Endothelial cell of umbilical vein (primary cell): ENCODE results near the gene LHX3. TPM values are rescaled to one million over a fixed set of nuclear protein-coding genes. Genes with fewer than 3 reads are reported as not detected.
"Not testable (repeated sequence)": the region's sequence is repeated elsewhere in the genome, so short reads cannot be mapped to it uniquely, and the experiment has no call there.

Source experiments
- BruUV-seq: library from RNA; stranded (reverse); fragments of 400-500 nt; replicated peaks from 2 replicates; lab custom pipeline; 2021; lab: Mats Ljungman, UMichigan
- CTCF ChIA-PET: fragments of 300-600, 350-600 bp; sonication (Branson Sonifier 250); formaldehyde crosslinking; loops from one replicate; lab custom pipeline; 2021; ENCODE audit warnings: antibody characterized with exemption, inconsistent platforms; lab: Charles Lee
- POLR2A ChIA-PET: fragments of 300-600, 350-600 bp; sonication (Branson Sonifier 250); formaldehyde crosslinking; loops from one replicate; lab custom pipeline; 2021; ENCODE audit warnings: antibody characterized with exemption, inconsistent platforms; lab: Charles Lee
- DNase-seq: peaks from one replicate; pipeline ENCODE4 v3.0.0-alpha.2; 2011; ENCODE audit warnings: low read depth, low spot score
- FAIRE-seq: peaks from 2 replicates; lab custom pipeline; 2011; peaks lifted over from hg19 to GRCh38; lab: Jason Lieb, UNC
- H2AFZ ChIP-seq: 2 replicates; pipeline ENCODE4 v1.6.0; 2012; ENCODE audit warnings: low read depth, low read length, control low read depth, inconsistent platforms
- H3K27ac ChIP-seq: 2 replicates; pipeline ENCODE4 v1.5.1; 2011; ENCODE audit warnings: low read depth, mild to moderate bottlenecking, control low read depth, low read length, moderate library complexity; ENCODE audit not compliant: insufficient read depth
- H3K27me3 ChIP-seq, 2 experiments: 2 replicates each; pipeline versions ENCODE4 v1.6.0 to v1.6.1; 2011; ENCODE audit warnings: low read length in 2 of 2, mixed read lengths in 1 of 2; ENCODE audit not compliant: control insufficient read depth in 2 of 2, insufficient read depth in 2 of 2
- H3K36me3 ChIP-seq, 2 experiments: 2 replicates in 1 of 2; 3 replicates in 1 of 2; pipeline ENCODE4 v1.5.1; 2011; ENCODE audit warnings: low read length in 2 of 2, mild to moderate bottlenecking in 1 of 2, moderate library complexity in 1 of 2; ENCODE audit not compliant: control insufficient read depth in 2 of 2, insufficient read depth in 2 of 2; ENCODE audit errors: extremely low read depth in 1 of 2
- H3K4me1 ChIP-seq: 3 replicates; pipeline ENCODE4 v1.5.1; 2011; ENCODE audit warnings: mild to moderate bottlenecking, low read length; ENCODE audit not compliant: control insufficient read depth, insufficient read depth; ENCODE audit errors: extremely low read depth
- H3K4me2 ChIP-seq: 2 replicates; pipeline ENCODE4 v1.6.1; 2011; ENCODE audit warnings: low read length, control low read depth, mixed read lengths; ENCODE audit not compliant: insufficient read depth
- H3K4me3 ChIP-seq, 3 experiments: fragments of 200-600 bp in 1 of 3; sonication (generic), shearing (Covaris generic) in 1 of 3; replicated peaks in 1 of 3; 2 replicates each; pipeline ENCODE4 v1.5.1; 2011 to 2016; ENCODE audit warnings: control low read depth in 3 of 3, low read length in 3 of 3, mild to moderate bottlenecking in 2 of 3, inconsistent platforms in 1 of 3, low read depth in 1 of 3, moderate library complexity in 1 of 3; ENCODE audit not compliant: insufficient read depth in 1 of 3
- H3K79me2 ChIP-seq: 2 replicates; pipeline ENCODE4 v1.6.0; 2012; ENCODE audit warnings: low read length, inconsistent platforms; ENCODE audit not compliant: control insufficient read depth, insufficient read depth
- H3K9ac ChIP-seq: replicated peaks from 2 replicates; pipeline ENCODE3; 2011; ENCODE audit warnings: low read length, control low read depth; ENCODE audit not compliant: insufficient read depth; ENCODE audit errors: extremely low read depth
- H3K9me1 ChIP-seq: replicated peaks from 3 replicates; pipeline ENCODE4 v1.6.0; 2011; ENCODE audit warnings: mild to moderate bottlenecking, low read length; ENCODE audit not compliant: control insufficient read depth, insufficient read depth; ENCODE audit errors: extremely low read depth
- H3K9me3 ChIP-seq: replicated peaks from 2 replicates; pipeline ENCODE4 v1.5.1; 2012; ENCODE audit warnings: low read length, inconsistent platforms; ENCODE audit not compliant: control insufficient read depth, insufficient read depth
- H4K20me1 ChIP-seq: replicated peaks from 2 replicates; pipeline ENCODE3; 2011; ENCODE audit warnings: mild to moderate bottlenecking, low read length; ENCODE audit not compliant: control insufficient read depth, insufficient read depth; ENCODE audit errors: extremely low read depth
- CTCF ChIP-seq, 2 donors: IDR thresholded peaks; 1 replicate in 1 of 2; 2 replicates in 1 of 2; pipeline ENCODE4 v1.5.1; 2011; ENCODE audit warnings: low read length in 2 of 2, mild to moderate bottlenecking in 2 of 2, moderate library complexity in 2 of 2, control low read depth in 1 of 2, inconsistent platforms in 1 of 2, low read depth in 1 of 2; ENCODE audit not compliant: insufficient read depth in 1 of 2; ENCODE audit errors: extremely low read depth in 1 of 2
- EZH2 ChIP-seq: IDR thresholded peaks from 2 replicates; pipeline ENCODE4 v1.6.1; 2012; ENCODE audit warnings: borderline replicate concordance, low read depth, mild to moderate bottlenecking, moderate library complexity, low read length, inconsistent platforms; ENCODE audit not compliant: severe bottlenecking
- FOS ChIP-seq: IDR thresholded peaks from 2 replicates; pipeline ENCODE4 v1.6.1; 2011; ENCODE audit warnings: mild to moderate bottlenecking, low read length, moderate library complexity, borderline replicate concordance; ENCODE audit not compliant: insufficient read depth
- GATA2 ChIP-seq: IDR thresholded peaks from 2 replicates; pipeline ENCODE4 v1.7.0; 2011; ENCODE audit warnings: low read depth, mild to moderate bottlenecking, moderate library complexity, mixed read lengths, low read length; ENCODE audit not compliant: insufficient read length, insufficient read depth
- JUN ChIP-seq: IDR thresholded peaks from 2 replicates; pipeline ENCODE4 v1.6.1; 2011; ENCODE audit warnings: borderline replicate concordance, low read depth; ENCODE audit not compliant: insufficient read length, insufficient read depth
- MAX ChIP-seq: IDR thresholded peaks from 2 replicates; pipeline ENCODE4 v1.6.1; 2011; ENCODE audit not compliant: insufficient read depth, insufficient read length
- MYC ChIP-seq: IDR thresholded peaks from one replicate; pipeline ENCODE4 v1.6.1; 2011; ENCODE audit warnings: mild to moderate bottlenecking, low read depth, low read length
- POLR2A ChIP-seq: IDR thresholded peaks from 2 replicates; pipeline ENCODE4 v1.6.1; 2012; ENCODE audit warnings: low read depth, mild to moderate bottlenecking, control low read depth, low read length
- POLR2AphosphoS5 ChIP-seq: IDR thresholded peaks from 2 replicates; pipeline ENCODE4 v1.6.1; 2012; ENCODE audit warnings: low read depth, mild to moderate bottlenecking, control low read depth, low read length, moderate library complexity; ENCODE audit not compliant: insufficient read depth
- dilution Hi-C: fragments of 300-500 bp; cut with MboI; formaldehyde crosslinking; loops from one replicate; pipeline ENCODE4 v1.15.0; 2019; ENCODE audit warnings: low sequenced_read_pairs; ENCODE audit not compliant: extremely low pct_ligation_motif_present
- intact Hi-C: fragments of 100-400 bp; cut with micrococcal nuclease; formaldehyde crosslinking; loops from one replicate; pipeline ENCODE4 v1.10.0; 2022
- polyA plus RNA-seq, 4 experiments: library from polyadenylated mRNA; depleted of rRNA in 3 of 4; stranded (reverse) in 3 of 4; unstranded in 1 of 4; fragments of >200 nt; gene quantifications; 2 replicates each; pipeline versions ENCODE4 v1.2.1 to v1.2.3, GENCODE V29; 2011 to 2012; ENCODE audit warnings: missing spikeins in 1 of 4
- total RNA-seq: library from RNA; stranded (reverse); gene quantifications from 2 replicates; pipeline ENCODE4 v1.2.3, GENCODE V29; 2021

LHX3 gene
- total and polyA plus RNA-seq, 2 donors (not counting 3 experiments of a cell fraction or from before 2014, with no cell fraction given), result not detected

GRCh38 chr9:136151214-136151804 is 53.6 kb downstream of the LHX3 start:
- no peak overlapping the region for H3K4me2 ChIP-seq

GRCh38 chr9:136150664-136151213 is 54.2 kb downstream of the LHX3 start:
- DNase-seq, H3K27me3 ChIP-seq, H3K9me3 ChIP-seq, H3K79me2 ChIP-seq, H3K4me3 ChIP-seq, FAIRE-seq, H3K27ac ChIP-seq, CTCF ChIA-PET, H4K20me1 ChIP-seq, H3K36me3 ChIP-seq, H2AFZ ChIP-seq, dilution Hi-C loops, H3K4me2 ChIP-seq, H3K9me1 ChIP-seq, BruUV-seq, H3K9ac ChIP-seq, H3K4me1 ChIP-seq, POLR2A ChIA-PET: not testable (repeated sequence)
- intact Hi-C loops, result loop anchor here (10.0 kb wide), 1 partner anchor 54 kb away; the partner anchor contains the start of gene LHX3

More at GRCh38 chr9:136151214-136151804, 53.6 kb downstream of the LHX3 start:
- H3K9me1 ChIP-seq, result no peaks in the 10 kb centered on the region
- BruUV-seq, result no TSS peak
- no peaks in the 10 kb centered on the region for H4K20me1 ChIP-seq
- H3K9ac ChIP-seq, result no peak overlapping the region
- no peak overlapping the region for H2AFZ ChIP-seq
- TF ChIP-seq JUN, result no peak
- TF ChIP-seq MAX, result no peak
- no peak for TF ChIP-seq GATA2
- TF ChIP-seq EZH2, result no peak
- TF ChIP-seq CTCF (IDR thresholded peaks at IDR 0.05; ENCODE audit: extremely low read depth in 1 of 2, insufficient read depth in 1 of 2, low read depth in 1 of 2, low read length in 2 of 2), result no peak
- TF ChIP-seq MYC, result no peak
- TF ChIP-seq FOS, result no peak
- no peak for TF ChIP-seq POLR2AphosphoS5
- TF ChIP-seq POLR2A, result no peak
- H3K27ac ChIP-seq, result no peak overlapping the region
- intact Hi-C loops (loop anchor here (10.0 kb wide), 1 partner anchor 53 kb away; the partner anchor contains the start of gene LHX3), dilution Hi-C loops (no loop called here)
- CTCF ChIA-PET, result interaction anchor here (0.7 to 1.5 kb wide), 2 partner anchors 12 to 116 kb away, joined by 3 to 8 read pairs; no protein-coding TSS in a partner anchor
- H3K79me2 ChIP-seq, result no peaks in the 10 kb centered on the region
- no peak overlapping the region for H3K4me3 ChIP-seq
- POLR2A ChIA-PET, result no interaction called here
- no peaks in the 10 kb centered on the region for H3K36me3 ChIP-seq
- DNase-seq, result no peak
- peaks cover 0 to 3% of the 10 kb centered on the region in 2 experiments for H3K27me3 ChIP-seq
- H3K9me3 ChIP-seq, result no peaks in the 10 kb centered on the region
- H3K4me1 ChIP-seq, result no peaks in the 10 kb centered on the region
- FAIRE-seq, result no peak
